ENCODE data around the gene CBLB. TPM values are rescaled to one million over a fixed set of nuclear protein-coding genes. Genes with fewer than 3 reads are reported as not detected.

Gene CBLB
- total RNA-seq, 2 experiments from 2014 or later: 104 to 113 TPM

DNA sequence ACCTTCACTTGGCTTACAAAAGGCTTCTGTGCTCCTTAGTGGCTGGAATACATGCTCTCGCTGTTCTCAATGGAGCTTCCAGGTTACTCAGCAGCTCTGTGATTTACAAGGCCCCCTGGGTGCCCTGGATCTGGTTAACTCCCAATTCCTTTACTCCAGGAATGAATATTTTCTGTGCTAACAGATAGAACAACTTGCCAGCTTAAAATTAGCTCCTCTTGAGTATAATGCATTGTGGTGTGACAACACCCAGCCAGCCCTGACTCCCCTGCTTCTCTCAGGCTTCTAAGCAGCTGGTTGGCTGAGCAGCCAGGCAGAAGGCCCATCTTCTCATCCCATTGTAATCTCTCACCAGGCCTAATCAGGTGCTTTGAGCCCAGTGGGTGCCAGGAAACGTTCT lies 255.7 kb downstream of the CBLB start:
- intact Hi-C loops (cut with micrococcal nuclease): no loop called here
- no peaks in the 10 kb centered on the region for H3K27me3 Mint-ChIP-seq
- ChIA-PET POLR2A (no interaction called here), CTCF (no interaction called here)
- ATAC-seq (no peak), DNase-seq (no peak)
- no peaks in the 10 kb centered on the region for H3K9me3 Mint-ChIP-seq
- no peaks in the 10 kb centered on the region for H3K4me1 Mint-ChIP-seq (ENCODE audit: low read depth)
- no peaks in the 10 kb centered on the region for H3K36me3 Mint-ChIP-seq (ENCODE audit: low read depth)
- no peak overlapping the region for H3K4me3 Mint-ChIP-seq
- TF ChIP-seq, protein P1, sequence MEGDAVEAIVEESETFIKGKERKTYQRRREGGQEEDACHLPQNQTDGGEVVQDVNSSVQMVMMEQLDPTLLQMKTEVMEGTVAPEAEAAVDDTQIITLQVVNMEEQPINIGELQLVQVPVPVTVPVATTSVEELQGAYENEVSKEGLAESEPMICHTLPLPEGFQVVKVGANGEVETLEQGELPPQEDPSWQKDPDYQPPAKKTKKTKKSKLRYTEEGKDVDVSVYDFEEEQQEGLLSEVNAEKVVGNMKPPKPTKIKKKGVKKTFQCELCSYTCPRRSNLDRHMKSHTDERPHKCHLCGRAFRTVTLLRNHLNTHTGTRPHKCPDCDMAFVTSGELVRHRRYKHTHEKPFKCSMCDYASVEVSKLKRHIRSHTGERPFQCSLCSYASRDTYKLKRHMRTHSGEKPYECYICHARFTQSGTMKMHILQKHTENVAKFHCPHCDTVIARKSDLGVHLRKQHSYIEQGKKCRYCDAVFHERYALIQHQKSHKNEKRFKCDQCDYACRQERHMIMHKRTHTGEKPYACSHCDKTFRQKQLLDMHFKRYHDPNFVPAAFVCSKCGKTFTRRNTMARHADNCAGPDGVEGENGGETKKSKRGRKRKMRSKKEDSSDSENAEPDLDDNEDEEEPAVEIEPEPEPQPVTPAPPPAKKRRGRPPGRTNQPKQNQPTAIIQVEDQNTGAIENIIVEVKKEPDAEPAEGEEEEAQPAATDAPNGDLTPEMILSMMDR (IDR thresholded peaks at IDR 0.05): no peak
- H3K27ac Mint-ChIP-seq: no peak overlapping the region

DNA sequence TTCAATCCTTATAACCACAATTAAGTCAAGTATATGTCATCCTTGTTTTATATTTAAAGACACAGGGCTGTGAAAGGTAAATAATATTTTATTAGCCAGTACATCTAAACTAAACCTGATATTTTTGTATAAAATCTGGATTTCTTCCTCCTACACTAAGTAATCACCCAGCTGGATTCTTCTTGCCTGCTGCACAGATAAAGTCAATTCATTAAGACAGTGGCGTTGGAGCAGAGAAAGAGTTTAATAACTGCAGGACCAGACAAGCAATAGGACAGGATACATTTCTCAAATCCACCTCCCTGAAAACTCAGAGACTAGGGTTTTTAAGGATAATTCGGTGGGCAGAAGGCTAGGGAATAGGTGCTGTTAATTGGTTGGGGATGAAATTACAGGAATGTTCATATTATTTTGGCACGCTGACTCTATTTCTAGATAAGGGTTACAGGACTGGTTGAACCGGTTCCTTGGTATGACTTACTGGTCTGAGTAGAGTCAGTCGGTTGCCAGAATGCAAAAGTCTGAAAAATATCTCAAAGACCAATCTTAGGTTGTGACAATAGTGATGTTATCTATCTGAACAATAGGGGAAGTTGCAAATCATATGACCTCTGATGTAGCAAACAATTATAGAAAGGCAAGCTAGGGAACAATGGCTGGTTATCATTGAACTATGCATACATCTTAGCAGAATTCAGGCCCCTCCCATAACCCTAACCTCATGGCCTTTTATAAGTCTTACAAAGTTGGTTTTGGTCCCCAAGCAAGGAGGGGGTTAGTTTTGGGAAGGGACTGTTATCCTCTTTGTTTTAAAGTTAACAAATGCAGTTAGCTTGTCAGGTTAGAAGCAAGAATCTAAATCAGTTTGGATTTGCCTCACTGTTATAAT lies 257.3 kb downstream of the CBLB start:
- no peak overlapping the region for H3K27ac Mint-ChIP-seq
- no peak for ATAC-seq
- TF ChIP-seq, protein P1 (IDR thresholded peaks at IDR 0.05): no peak
- no peak for DNase-seq
- ChIA-PET CTCF (no interaction called here), POLR2A (no interaction called here)
- H3K9me3 Mint-ChIP-seq: no peaks in the 10 kb centered on the region
- H3K36me3 Mint-ChIP-seq (ENCODE audit: low read depth): no peaks in the 10 kb centered on the region
- no peaks in the 10 kb centered on the region for H3K27me3 Mint-ChIP-seq
- intact Hi-C loops (cut with micrococcal nuclease): no loop called here
- no peaks in the 10 kb centered on the region for H3K4me1 Mint-ChIP-seq (ENCODE audit: low read depth)
- H3K4me3 Mint-ChIP-seq: no peak overlapping the region

DNA sequence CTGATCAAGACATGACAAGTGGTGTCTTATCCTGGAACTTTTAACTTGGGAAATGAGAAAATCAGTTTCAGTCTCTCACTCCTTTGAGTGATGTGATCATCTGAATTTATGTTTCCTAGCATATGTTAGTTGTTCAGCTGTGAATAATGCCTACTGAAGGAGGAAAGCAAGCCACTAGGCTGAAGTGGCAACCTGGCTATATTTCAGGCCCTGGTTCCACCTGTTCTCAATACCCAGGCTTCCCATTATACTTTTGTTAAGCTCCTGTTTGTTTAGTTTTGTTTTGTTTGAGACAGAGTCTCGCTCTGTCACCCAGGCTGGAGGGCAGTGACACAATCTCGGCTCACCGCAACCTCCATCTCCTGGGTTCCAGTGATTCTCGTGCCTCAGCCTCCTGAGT lies 258.3 kb downstream of the CBLB start:
- ATAC-seq (no peak), DNase-seq (no peak)
- no peaks in the 10 kb centered on the region for H3K27me3 Mint-ChIP-seq
- no peak overlapping the region for H3K4me3 Mint-ChIP-seq
- TF ChIP-seq, protein P1 (IDR thresholded peaks at IDR 0.05): no peak
- H3K27ac Mint-ChIP-seq: no peak overlapping the region
- ChIA-PET POLR2A (no interaction called here), CTCF (no interaction called here)
- no peaks in the 10 kb centered on the region for H3K4me1 Mint-ChIP-seq (ENCODE audit: low read depth)
- H3K36me3 Mint-ChIP-seq (ENCODE audit: low read depth): no peaks in the 10 kb centered on the region
- intact Hi-C loops (cut with micrococcal nuclease): no loop called here
- H3K9me3 Mint-ChIP-seq: no peaks in the 10 kb centered on the region

DNA sequence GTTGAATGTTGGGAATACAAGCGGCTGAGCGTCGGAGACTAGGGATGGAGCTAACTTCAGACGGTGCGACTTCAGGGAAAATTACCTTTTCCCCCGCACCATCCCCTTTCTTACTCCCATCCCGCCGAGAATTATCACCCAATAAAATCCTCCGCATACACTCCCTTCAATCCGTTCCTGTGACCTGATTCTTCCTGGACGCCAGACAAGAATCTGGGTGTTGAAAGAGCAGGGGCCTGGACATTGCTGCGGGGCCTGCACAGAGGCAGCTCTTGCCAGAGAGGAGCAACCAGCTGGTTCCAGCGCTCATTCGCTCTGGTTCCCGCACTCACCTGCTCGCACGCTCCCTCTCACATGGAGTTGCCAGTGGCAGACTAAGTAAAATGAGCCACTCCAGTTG lies 260.2 kb downstream of the CBLB start:
- no peaks in the 10 kb centered on the region for H3K9me3 Mint-ChIP-seq
- DNase-seq (no peak), ATAC-seq (no peak)
- no peak overlapping the region for H3K27ac Mint-ChIP-seq
- H3K27me3 Mint-ChIP-seq: no peaks in the 10 kb centered on the region
- CTCF ChIA-PET: no interaction called here
- H3K4me3 Mint-ChIP-seq: no peak overlapping the region
- no peaks in the 10 kb centered on the region for H3K4me1 Mint-ChIP-seq (ENCODE audit: low read depth)
- POLR2A ChIA-PET: no interaction called here
- H3K36me3 Mint-ChIP-seq (ENCODE audit: low read depth): no peaks in the 10 kb centered on the region
- intact Hi-C loops (cut with micrococcal nuclease): no loop called here
- TF ChIP-seq, protein P1 (IDR thresholded peaks at IDR 0.05): no peak

DNA sequence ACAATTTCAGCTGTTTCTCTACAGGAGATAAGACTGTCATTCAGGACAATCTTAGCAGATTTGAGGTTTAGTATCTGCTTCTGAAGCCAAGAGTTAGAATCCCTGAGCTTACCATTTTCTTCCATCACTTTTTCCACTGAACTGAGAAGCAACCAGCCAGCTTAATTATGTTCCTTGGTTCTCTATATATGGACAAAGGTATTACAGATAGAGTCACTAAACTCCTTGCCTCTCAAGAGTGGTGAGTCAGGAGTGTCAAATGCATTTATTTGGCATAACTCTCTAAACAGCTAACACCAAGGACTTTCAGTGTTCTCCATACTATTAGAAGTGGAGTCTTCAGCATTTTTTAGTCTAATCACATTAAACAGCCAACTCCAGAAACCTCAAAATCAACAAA lies 262.8 kb downstream of the CBLB start:
- DNase-seq (no peak), ATAC-seq (no peak)
- no peaks in the 10 kb centered on the region for H3K36me3 Mint-ChIP-seq (ENCODE audit: low read depth)
- H3K27ac Mint-ChIP-seq: no peak overlapping the region
- H3K4me3 Mint-ChIP-seq: no peak overlapping the region
- POLR2A ChIA-PET: no interaction called here
- CTCF ChIA-PET: no interaction called here
- intact Hi-C loops (cut with micrococcal nuclease): no loop called here
- no peaks in the 10 kb centered on the region for H3K4me1 Mint-ChIP-seq (ENCODE audit: low read depth)
- TF ChIP-seq, protein P1 (IDR thresholded peaks at IDR 0.05): no peak
- H3K27me3 Mint-ChIP-seq: no peaks in the 10 kb centered on the region
- H3K9me3 Mint-ChIP-seq: no peaks in the 10 kb centered on the region

All from activated CD8-positive, alpha-beta T cell treated with anti-CD3 and anti-CD28 coated beads for 36 hours (primary cell).